H1 (cell line): ENCODE data around the gene VAPB. TPM values are rescaled to one million over a fixed set of nuclear protein-coding genes. Genes with fewer than 3 reads are reported as not detected.

ENCODE experiments used
- CTCF ChIA-PET: fragments of 300-600 bp; sonication (Branson Sonifier 250); formaldehyde crosslinking; loops from one replicate; lab custom pipeline; 2021; ENCODE audit not compliant: partially characterized antibody; lab: Charles Lee
- POLR2A ChIA-PET: fragments of 300-600 bp; sonication (Branson Sonifier 250); formaldehyde crosslinking; loops from one replicate; lab custom pipeline; 2021; ENCODE audit warnings: inconsistent platforms; ENCODE audit not compliant: partially characterized antibody; lab: Charles Lee
- DNase-seq, 2 experiments: peaks; one replicate each; pipeline versions ENCODE4 v3.0.0 to v3.0.0-alpha.2; 2010 to 2022; ENCODE audit warnings: low spot score in 2 of 2, low read depth in 1 of 2, mixed read lengths in 1 of 2
- FAIRE-seq: peaks from 2 replicates; lab custom pipeline; 2011; peaks lifted over from hg19 to GRCh38; lab: Jason Lieb, UNC
- H2AFZ ChIP-seq: 2 replicates; pipeline ENCODE4 v1.8.1; 2012; ENCODE audit warnings: low read length, inconsistent platforms
- H2AK5ac ChIP-seq: 2 replicates; pipeline ENCODE4 v1.6.1; 2013; ENCODE audit warnings: low read depth, low read length
- H2BK120ac ChIP-seq: replicated peaks from 2 replicates; pipeline ENCODE3; 2013; ENCODE audit warnings: low read depth, low read length, inconsistent platforms
- H2BK12ac ChIP-seq: 2 replicates; pipeline ENCODE4 v1.6.1; 2013; ENCODE audit warnings: low read depth, low read length
- H2BK15ac ChIP-seq: 2 replicates; pipeline ENCODE4 v1.6.1; 2013; ENCODE audit warnings: low read length
- H2BK20ac ChIP-seq: 2 replicates; pipeline ENCODE4 v1.6.1; 2013; ENCODE audit warnings: low read length
- H2BK5ac ChIP-seq: 2 replicates; pipeline ENCODE4 v1.6.1; 2013; ENCODE audit warnings: low read depth, low read length
- H3K14ac ChIP-seq: 2 replicates; pipeline ENCODE4 v1.6.1; 2013; ENCODE audit warnings: inconsistent platforms; ENCODE audit not compliant: insufficient read length
- H3K18ac ChIP-seq: 2 replicates; pipeline ENCODE4 v1.6.1; 2013; ENCODE audit warnings: low read length; ENCODE audit errors: extremely low read depth
- H3K23ac ChIP-seq: 2 replicates; pipeline ENCODE4 v1.6.1; 2013; ENCODE audit warnings: inconsistent platforms; ENCODE audit not compliant: insufficient read length
- H3K23me2 ChIP-seq: 2 replicates; pipeline ENCODE4 v1.6.1; 2013; ENCODE audit warnings: low read depth, low read length
- H3K27ac ChIP-seq: 2 replicates; pipeline ENCODE4 v1.6.1; 2011; ENCODE audit warnings: low read depth, low read length, inconsistent platforms
- H3K27me3 ChIP-seq, 4 experiments: replicated peaks in 1 of 4; 1 replicate in 1 of 4; 2 replicates in 3 of 4; pipeline versions ENCODE4 v1.6.1 to v1.8.1; 2011 to 2013; ENCODE audit warnings: low read length in 3 of 4, mild to moderate bottlenecking in 3 of 4, inconsistent platforms in 2 of 4, mixed read lengths in 2 of 4, moderate library complexity in 1 of 4; ENCODE audit not compliant: control insufficient read depth in 3 of 4, insufficient read depth in 3 of 4; ENCODE audit errors: extremely low read depth in 1 of 4
- H3K36me3 ChIP-seq, 4 experiments: 2 replicates each; pipeline versions ENCODE4 v1.6.1 to v1.8.1; 2011 to 2013; ENCODE audit warnings: mild to moderate bottlenecking in 4 of 4, low read length in 3 of 4, moderate library complexity in 2 of 4, control low read depth in 1 of 4, inconsistent platforms in 1 of 4; ENCODE audit not compliant: insufficient read depth in 4 of 4, control insufficient read depth in 2 of 4
- H3K4ac ChIP-seq: replicated peaks from 2 replicates; pipeline ENCODE3; 2013; ENCODE audit warnings: low read length, low read depth, mixed read lengths, inconsistent platforms; ENCODE audit not compliant: insufficient read length
- H3K4me1 ChIP-seq, 4 experiments: replicated peaks in 1 of 4; 1 replicate in 1 of 4; 2 replicates in 3 of 4; pipeline versions ENCODE4 v1.6.1 to v1.8.1; 2011 to 2013; ENCODE audit warnings: low read length in 3 of 4, inconsistent platforms in 2 of 4, mixed read lengths in 1 of 4; ENCODE audit not compliant: insufficient read depth in 4 of 4, control insufficient read depth in 3 of 4
- H3K4me2 ChIP-seq, 2 experiments: 2 replicates each; pipeline versions ENCODE4 v1.6.1 to v1.8.1; 2011 to 2013; ENCODE audit warnings: low read depth in 2 of 2, low read length in 2 of 2, control low read depth in 1 of 2, inconsistent platforms in 1 of 2, mild to moderate bottlenecking in 1 of 2; ENCODE audit not compliant: insufficient read depth in 1 of 2
- H3K4me3 ChIP-seq, 4 experiments: fragments of 200-600, 300-600 bp in 1 of 4; sonication (generic), shearing (Covaris generic), sonication (Bioruptor Twin) in 1 of 4; 2 replicates each; pipeline versions ENCODE4 v1.5.1 to v1.8.1; 2011 to 2016; ENCODE audit warnings: low read length in 4 of 4, low read depth in 3 of 4, control low read depth in 2 of 4, inconsistent platforms in 2 of 4, mild to moderate bottlenecking in 2 of 4, mixed read lengths in 1 of 4, moderate library complexity in 1 of 4; ENCODE audit not compliant: insufficient read depth in 2 of 4; ENCODE audit errors: extremely low read depth in 1 of 4
- H3K56ac ChIP-seq: replicated peaks from 2 replicates; pipeline ENCODE3; 2013; ENCODE audit warnings: low read depth, mild to moderate bottlenecking, mixed read lengths, low read length, inconsistent platforms; ENCODE audit not compliant: insufficient read length
- H3K79me1 ChIP-seq: 2 replicates; pipeline ENCODE4 v1.6.1; 2013; ENCODE audit warnings: low read depth, low read length, control low read depth
- H3K79me2 ChIP-seq, 2 experiments: 2 replicates each; pipeline versions ENCODE4 v1.6.1 to v1.8.1; 2012 to 2013; ENCODE audit warnings: low read length in 2 of 2, mild to moderate bottlenecking in 2 of 2, inconsistent platforms in 1 of 2; ENCODE audit not compliant: insufficient read depth in 2 of 2, control insufficient read depth in 1 of 2
- H3K9ac ChIP-seq, 4 experiments: replicated peaks in 1 of 4; 1 replicate in 1 of 4; 2 replicates in 3 of 4; pipeline versions ENCODE4 v1.6.1 to v1.8.1; 2011 to 2013; ENCODE audit warnings: low read depth in 3 of 4, low read length in 3 of 4, control low read depth in 2 of 4, mild to moderate bottlenecking in 2 of 4, moderate library complexity in 2 of 4, inconsistent platforms in 1 of 4; ENCODE audit errors: extremely low read depth in 1 of 4
- H3K9me3 ChIP-seq, 2 experiments: 2 replicates each; pipeline versions ENCODE4 v1.6.1 to v1.8.1; 2012 to 2013; ENCODE audit warnings: mild to moderate bottlenecking in 2 of 2, moderate library complexity in 2 of 2, control low read depth in 1 of 2, inconsistent platforms in 1 of 2, low read depth in 1 of 2, low read length in 1 of 2, mixed read lengths in 1 of 2; ENCODE audit not compliant: insufficient read depth in 2 of 2
- H4K20me1 ChIP-seq, 2 experiments: replicated peaks in 1 of 2; 2 replicates each; pipeline versions ENCODE3 to v1.8.1; 2011 to 2013; ENCODE audit warnings: inconsistent platforms in 2 of 2, low read length in 2 of 2, mild to moderate bottlenecking in 1 of 2; ENCODE audit not compliant: insufficient read depth in 2 of 2, control insufficient read depth in 1 of 2
- H4K5ac ChIP-seq: 2 replicates; pipeline ENCODE4 v1.6.1; 2013; ENCODE audit warnings: low read length, low read depth, mixed read lengths, inconsistent platforms; ENCODE audit not compliant: insufficient read length
- H4K8ac ChIP-seq: 2 replicates; pipeline ENCODE4 v1.8.0; 2013; ENCODE audit warnings: mild to moderate bottlenecking, moderate library complexity, low read length, inconsistent platforms; ENCODE audit not compliant: insufficient read depth; ENCODE audit errors: extremely low read depth
- H4K91ac ChIP-seq: replicated peaks from 2 replicates; pipeline ENCODE3; 2013; ENCODE audit warnings: low read length, mixed read lengths, inconsistent platforms; ENCODE audit not compliant: insufficient read length
- RXRA ChIP-seq: IDR thresholded peaks from 2 replicates; pipeline ENCODE4 v1.6.1; 2011; ENCODE audit warnings: low read depth, mild to moderate bottlenecking, low read length, moderate library complexity; ENCODE audit not compliant: insufficient read depth
- TEAD4 ChIP-seq: IDR thresholded peaks from 2 replicates; pipeline ENCODE4 v1.6.1; 2012; ENCODE audit warnings: low read depth, low read length, inconsistent platforms, mixed read lengths
- WGBS, 2 experiments: shearing (Covaris generic) in 1 of 2; methylation state at CpG; one replicate each; pipeline versions ENCODE4 v1.1.6 to v1.1.7; 2013 to 2015; ENCODE audit warnings: low lambda C conversion rate in 2 of 2, mixed read lengths in 2 of 2, inconsistent platforms in 1 of 2, low coverage in 1 of 2, missing lambda C conversion rate in 1 of 2; ENCODE audit not compliant: insufficient replicate concordance in 2 of 2, insufficient coverage in 1 of 2, insufficient read length in 1 of 2; ENCODE audit errors: extremely low coverage in 1 of 2, missing lambda C conversion rate in 1 of 2; 5-methylcytosine and 5-hydroxymethylcytosine counted together
- polyA plus RNA-seq, 7 experiments: library from polyadenylated mRNA; depleted of rRNA in 3 of 7; stranded (reverse) in 5 of 7; unstranded in 2 of 7; fragments of >200 nt in 5 of 7; fragments of 200-250 nt in 2 of 7; gene quantifications; 1 replicate in 5 of 7; 2 replicates in 1 of 7; 4 replicates in 1 of 7; pipeline versions ENCODE4 v1.2.1 to v1.2.3, GENCODE V29; 2011 to 2013; ENCODE audit warnings: missing spikeins in 2 of 7, mixed read lengths in 2 of 7
- total RNA-seq: library from RNA; stranded (reverse); fragmentation: NEBNext Ultra II Directional; extraction: Animal tissue kit (Norgen Biotek cat#: 25700); gene quantifications from 2 replicates; pipeline ENCODE4 v1.2.1, GENCODE V29; 2021

VAPB gene
- total and polyA plus RNA-seq, 2 of the 8 experiments (the other 6 are each of a cell fraction or from before 2014, with no cell fraction given), result 24.4 to 62.8 TPM

- Histone ChIP-seq H3K27ac (no peak overlapping the region), H3K79me2 (no peaks in the 10 kb centered on the region), H3K4me3 (0 out of 8 replicates have a peak overlapping the region, but pooled peaks of 1 of the 4 experiments have one; percentile 7), H3K79me1 (no peaks in the 10 kb centered on the region), H4K8ac (no peak overlapping the region), H3K18ac (no peak overlapping the region), H2AK5ac (no peak overlapping the region), H2BK120ac (no peak overlapping the region)
- no peak for FAIRE-seq
- CTCF ChIA-PET, result interaction anchor here (0.7 to 2.4 kb wide), 9 partner anchors 10 to 526 kb away, joined by 3 to 5 read pairs (median 3); no protein-coding TSS in a partner anchor
- DNase-seq, result no peak
- no peak for TF ChIP-seq RXRA
- peak; percentile 63; the same call in 1 of the 2 replicates for TF ChIP-seq TEAD4
- TF ChIP-seq, all 59 proteins: peak for 1
- POLR2A ChIA-PET, result interaction anchor here (1.4 to 1.7 kb wide), 2 partner anchors 10 to 224 kb away, joined by 4 to 7 read pairs; partner anchors contain the start of gene ANKRD60
- Histone ChIP-seq H3K4ac (no peak overlapping the region), H3K4me1 (peaks cover 6 to 11% (median 8%) of the 10 kb centered on the region in 4 experiments), H3K36me3 (no peaks in the 10 kb centered on the region; a peak in 1 of 8 replicates), H3K23ac (no peak overlapping the region), H3K4me2 (peak overlapping the region; percentile 29 to 30; a peak in 3 of 4 replicates), H4K5ac (no peak overlapping the region), H2BK20ac (no peak overlapping the region), H3K23me2 (no peaks in the 10 kb centered on the region), H3K27me3 (no peaks in the 10 kb centered on the region), H3K9ac (no peak overlapping the region), H2BK12ac (0 out of 2 replicates have a peak overlapping the region, but pooled peaks have one; percentile 6), H3K56ac (no peak overlapping the region), H3K9me3 (no peaks in the 10 kb centered on the region), H2BK15ac (no peak overlapping the region), H2AFZ (no peak overlapping the region), H4K20me1 (no peaks in the 10 kb centered on the region), H2BK5ac (0 out of 2 replicates have a peak overlapping the region, but pooled peaks have one; percentile 4), H3K14ac (no peak overlapping the region), H4K91ac (no peak overlapping the region)
- WGBS, 2 experiments, result 58% methylated on average over 4 of the region's 4 CpGs; no CpG with 5 or more reads in 1 of the 2 experiments
Observed at GRCh38 chr20:58452667-58453255, 63.7 kb downstream of the VAPB start.
